SU-DHL-6 (cell line): Measurements from ENCODE around the gene MARK3.

Experiments
- H2AFZ ChIP-seq: fragments of 200-600 bp; sonication (generic); 2 replicates; pipeline ENCODE4 v1.6.1; 2014; ENCODE audit warnings: low read depth, mild to moderate bottlenecking, moderate library complexity, mixed read lengths, antibody characterized with exemption, low read length; ENCODE audit not compliant: severe bottlenecking
- H3F3A ChIP-seq: fragments of 200-600 bp; shearing (Covaris generic); 2 replicates; pipeline ENCODE4 v1.6.0; 2016; ENCODE audit warnings: antibody characterized with exemption, mild to moderate bottlenecking; ENCODE audit not compliant: insufficient read depth
- H3K27ac ChIP-seq: fragments of 200-600 bp; sonication (generic); 2 replicates; pipeline ENCODE4 v1.5.1; 2016; ENCODE audit warnings: low read depth, mild to moderate bottlenecking, low read length, moderate library complexity, mixed read lengths
- H3K27me3 ChIP-seq: fragments of 200-600 bp; sonication (generic), shearing (Covaris generic); 2 replicates; pipeline ENCODE4 v1.6.0; 2014; ENCODE audit warnings: mild to moderate bottlenecking, low read length
- H3K36me3 ChIP-seq: fragments of 200-600 bp; sonication (generic); 2 replicates; pipeline ENCODE4 v1.6.1; 2014; ENCODE audit warnings: mild to moderate bottlenecking, low read length, mixed read lengths
- H3K4me2 ChIP-seq: fragments of 300-600, 200-600 bp; shearing (Covaris generic), sonication (generic); 2 replicates; pipeline ENCODE4 v1.6.0; 2014; ENCODE audit warnings: low read length, low read depth, mild to moderate bottlenecking; ENCODE audit not compliant: poor library complexity, severe bottlenecking
- H3K4me3 ChIP-seq: fragments of 200-600 bp; sonication (generic); 2 replicates; pipeline ENCODE4 v1.5.1; 2014; ENCODE audit warnings: antibody characterized with exemption, low read length, mild to moderate bottlenecking, mixed read lengths; ENCODE audit not compliant: insufficient read depth, poor library complexity, severe bottlenecking
- H3K79me2 ChIP-seq: fragments of 200-600 bp; sonication (generic); 2 replicates; pipeline ENCODE4 v1.6.1; 2014; ENCODE audit warnings: mild to moderate bottlenecking, low read length, moderate library complexity; ENCODE audit not compliant: insufficient read depth
- H3K9ac ChIP-seq: fragments of 200-600 bp; sonication (generic); 2 replicates; pipeline ENCODE4 v1.7.0; 2014; ENCODE audit warnings: mild to moderate bottlenecking, low read length
- H3K9me2 ChIP-seq: fragments of 200-600 bp; sonication (generic); replicated peaks from 2 replicates; pipeline ENCODE4 v1.6.1; 2014; ENCODE audit warnings: low read length; ENCODE audit not compliant: insufficient read depth
- H3K9me3 ChIP-seq: fragments of 200-600 bp; sonication (generic); 2 replicates; pipeline ENCODE4 v1.6.1; 2014; ENCODE audit warnings: low read length, mixed read lengths; ENCODE audit not compliant: insufficient read depth
- H4K20me1 ChIP-seq: fragments of 200-600 bp; sonication (generic); 2 replicates; pipeline ENCODE4 v1.6.1; 2014; ENCODE audit warnings: low read depth, mild to moderate bottlenecking, antibody characterized with exemption, low read length, moderate library complexity, mixed read lengths
- CTCF ChIP-seq: fragments of 200-600 bp; sonication (generic); IDR thresholded peaks from one replicate; pipeline ENCODE4 v1.5.1; 2017; ENCODE audit warnings: antibody characterized with exemption, mild to moderate bottlenecking, low read length, moderate library complexity; ENCODE audit not compliant: insufficient read depth, poor library complexity, severe bottlenecking
- EZH2phosphoT487 ChIP-seq: fragments of 200-600 bp; sonication (generic), shearing (Covaris generic); conservative IDR thresholded peaks from 2 replicates; pipeline ENCODE4 v1.6.1; 2018; ENCODE audit warnings: mild to moderate bottlenecking, antibody characterized with exemption, low read length, moderate library complexity, mixed read lengths

MARK3 gene

GRCh38 chr14:103445806-103446205 lies 60.6 kb downstream of the MARK3 start:
- Histone ChIP-seq H3K27ac (no peak overlapping the region), H3K27me3 (no peaks in the 10 kb centered on the region), H3K4me3 (no peak overlapping the region), H3K9me2 (no peaks in the 10 kb centered on the region), H3K4me2 (no peak overlapping the region), H4K20me1 (peaks cover 5% of the 10 kb centered on the region), H3K9me3 (no peaks in the 10 kb centered on the region), H3F3A (no peaks in the 10 kb centered on the region; the same call in 1 of the 2 replicates), H3K36me3 (no peaks in the 10 kb centered on the region; the same call in 1 of the 2 replicates), H3K79me2 (peaks cover 41% of the 10 kb centered on the region), H3K9ac (no peak overlapping the region), H2AFZ (no peak overlapping the region)
- TF ChIP-seq EZH2phosphoT487: no peak
- no peak for TF ChIP-seq CTCF

- no peaks in the 10 kb centered on the region for H3K9me2 ChIP-seq
- H3K9ac ChIP-seq: no peak overlapping the region
- no peaks in the 10 kb centered on the region for H3K27me3 ChIP-seq
- peaks cover 5% of the 10 kb centered on the region for H4K20me1 ChIP-seq
- H3K4me3 ChIP-seq: no peak overlapping the region
- H3F3A ChIP-seq: no peaks in the 10 kb centered on the region; the same call in 1 of the 2 replicates
- TF ChIP-seq CTCF: no peak
- TF ChIP-seq EZH2phosphoT487: no peak
- H3K79me2 ChIP-seq: peaks cover 36% of the 10 kb centered on the region
- no peak overlapping the region for H3K27ac ChIP-seq
- H3K36me3 ChIP-seq: 0 out of 2 replicates have a peak, but pooled peaks cover 2% of the 10 kb centered on the region
- no peak overlapping the region for H2AFZ ChIP-seq
- H3K4me2 ChIP-seq: no peak overlapping the region
- no peaks in the 10 kb centered on the region for H3K9me3 ChIP-seq
These were observed 62.9 kb downstream of the MARK3 start for GRCh38 chr14:103448097-103448496.

DNA sequence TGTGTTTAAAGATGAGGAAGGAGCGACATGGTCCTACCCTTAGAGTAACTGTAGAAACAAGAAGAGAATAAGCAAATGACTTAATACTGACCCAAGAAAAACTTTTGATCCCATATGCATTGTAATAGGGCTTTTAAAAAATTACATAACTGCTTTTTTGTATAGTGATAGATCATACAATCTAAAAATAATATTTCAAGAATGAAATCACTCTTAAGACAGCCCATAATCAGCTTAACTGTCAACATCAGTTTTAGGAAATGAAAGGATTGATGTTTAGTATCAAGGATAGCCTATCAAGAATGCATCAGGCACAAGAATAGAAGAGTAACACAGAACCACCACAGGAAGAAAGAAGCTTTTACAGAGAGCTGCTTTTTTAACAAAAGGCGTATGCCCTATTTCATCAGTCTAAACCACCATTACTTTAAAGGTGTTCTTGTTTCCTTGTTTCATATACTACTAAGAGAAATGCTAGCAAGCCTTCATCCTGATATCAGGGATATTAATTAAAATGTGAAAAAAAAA lies 64.5 kb downstream of the MARK3 start:
- H3F3A ChIP-seq: no peaks in the 10 kb centered on the region; the same call in 1 of the 2 replicates
- H3K27me3 ChIP-seq: no peaks in the 10 kb centered on the region
- peaks cover 26% of the 10 kb centered on the region for H3K79me2 ChIP-seq
- no peak overlapping the region for H3K27ac ChIP-seq
- H3K9ac ChIP-seq: no peak overlapping the region
- 0 out of 2 replicates have a peak, but pooled peaks cover 2% of the 10 kb centered on the region for H3K36me3 ChIP-seq
- peaks cover 5% of the 10 kb centered on the region for H4K20me1 ChIP-seq
- H3K4me2 ChIP-seq: no peak overlapping the region
- H3K9me2 ChIP-seq: no peaks in the 10 kb centered on the region
- no peak overlapping the region for H3K4me3 ChIP-seq
- no peak for TF ChIP-seq CTCF
- no peak for TF ChIP-seq EZH2phosphoT487
- H2AFZ ChIP-seq: no peak overlapping the region
- no peaks in the 10 kb centered on the region for H3K9me3 ChIP-seq
